ENCODE results near the gene HAPSTR1. TPM values are rescaled to one million over a fixed set of nuclear protein-coding genes. Genes with fewer than 3 reads are reported as not detected.

The HAPSTR1 gene
- total and polyA plus RNA-seq, 2 donors (not counting 3 experiments of a cell fraction or from before 2014, with no cell fraction given): 15.7 to 63.7 TPM

DNA sequence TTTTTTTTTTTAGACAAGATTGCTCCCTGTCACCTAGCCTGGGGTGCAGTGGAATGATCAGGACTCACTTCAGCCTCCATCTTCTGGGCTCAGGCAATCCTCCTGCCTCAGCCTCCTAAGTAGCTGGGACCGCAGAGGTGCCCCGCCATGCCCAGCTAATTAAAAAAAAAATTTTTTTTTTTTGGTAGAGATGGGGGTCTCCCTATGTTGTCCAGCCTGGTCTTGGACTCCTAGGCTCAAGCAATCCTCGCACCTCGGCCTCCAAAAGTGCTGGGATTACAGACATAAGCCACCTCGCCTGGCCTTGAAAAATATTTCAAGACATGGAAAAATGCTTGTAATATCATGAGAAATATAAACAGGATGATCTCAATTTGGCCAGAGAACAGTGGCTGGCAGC, 42.9 kb downstream of the HAPSTR1 start:
- no peaks in the 10 kb centered on the region for H3K79me2 ChIP-seq (ENCODE audit: control insufficient read depth, insufficient read depth, low read length)

More for the DNA sequence above, 42.9 kb downstream of the HAPSTR1 start:
- Histone ChIP-seq H3K9ac (replicated peaks; ENCODE audit: extremely low read depth, insufficient read depth, low read length) (no peak overlapping the region), H3K36me3 (ENCODE audit: control insufficient read depth in 2 of 2, extremely low read depth in 1 of 2, insufficient read depth in 2 of 2, low read length in 2 of 2) (no peaks in the 10 kb centered on the region), H3K4me1 (ENCODE audit: control insufficient read depth, extremely low read depth, insufficient read depth, low read length) (no peaks in the 10 kb centered on the region), H3K27ac (ENCODE audit: insufficient read depth, low read depth, low read length) (no peak overlapping the region), H2AFZ (ENCODE audit: low read depth, low read length) (no peak overlapping the region), H3K27me3 (ENCODE audit: control insufficient read depth in 2 of 2, insufficient read depth in 2 of 2, low read length in 2 of 2) (no peaks in the 10 kb centered on the region), H3K9me3 (replicated peaks; ENCODE audit: control insufficient read depth, insufficient read depth, low read length) (no peaks in the 10 kb centered on the region), H4K20me1 (replicated peaks; ENCODE audit: control insufficient read depth, extremely low read depth, insufficient read depth, low read length) (no peaks in the 10 kb centered on the region), H3K4me3 (replicated peaks in 1 of 3; ENCODE audit: insufficient read depth in 1 of 3, low read depth in 1 of 3, low read length in 3 of 3) (no peak overlapping the region), H3K9me1 (replicated peaks; ENCODE audit: control insufficient read depth, extremely low read depth, insufficient read depth, low read length) (no peaks in the 10 kb centered on the region), H3K4me2 (ENCODE audit: insufficient read depth, low read length) (no peak overlapping the region)
- ChIA-PET CTCF (interaction anchor here (0.6 to 2.7 kb wide), 26 partner anchors 15 to 1376 kb away, joined by 3 to 42 read pairs (median 6); partner anchors contain the start of genes CARHSP1, HAPSTR1, PMM2 and TMEM186), POLR2A (no interaction called here)
- FAIRE-seq (no peak), DNase-seq (ENCODE audit: low read depth, low spot score) (no peak)
- intact Hi-C loops (cut with micrococcal nuclease) (loop anchor here (1.0 to 10.0 kb wide), 4 partner anchors 127 to 340 kb away; partner anchors contain the start of genes PMM2 and TMEM186), dilution Hi-C loops (cut with MboI; ENCODE audit: extremely low pct_ligation_motif_present, low sequenced_read_pairs) (no loop called here)
- no TSS peak for BruUV-seq (replicated peaks)
- TF ChIP-seq POLR2A (IDR thresholded peaks at IDR 0.05; ENCODE audit: low read depth, low read length): no peak
- no peak for TF ChIP-seq CTCF (IDR thresholded peaks at IDR 0.05; ENCODE audit: extremely low read depth in 1 of 2, insufficient read depth in 1 of 2, low read depth in 1 of 2, low read length in 2 of 2)
- TF ChIP-seq POLR2AphosphoS5 (IDR thresholded peaks at IDR 0.05; ENCODE audit: insufficient read depth, low read depth, low read length): no peak
- TF ChIP-seq EZH2 (IDR thresholded peaks at IDR 0.05; ENCODE audit: borderline replicate concordance, low read depth, low read length, severe bottlenecking): no peak
- TF ChIP-seq GATA2 (IDR thresholded peaks at IDR 0.05; ENCODE audit: insufficient read depth, insufficient read length, low read depth, low read length): no peak
- no peak for TF ChIP-seq FOS (IDR thresholded peaks at IDR 0.05; ENCODE audit: borderline replicate concordance, insufficient read depth, low read length)
- no peak for TF ChIP-seq MYC (IDR thresholded peaks at IDR 0.05; ENCODE audit: low read depth, low read length)
- TF ChIP-seq, protein P1, sequence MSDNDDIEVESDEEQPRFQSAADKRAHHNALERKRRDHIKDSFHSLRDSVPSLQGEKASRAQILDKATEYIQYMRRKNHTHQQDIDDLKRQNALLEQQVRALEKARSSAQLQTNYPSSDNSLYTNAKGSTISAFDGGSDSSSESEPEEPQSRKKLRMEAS (IDR thresholded peaks at IDR 0.05; ENCODE audit: insufficient read depth, insufficient read length): no peak
- TF ChIP-seq JUN (IDR thresholded peaks at IDR 0.05; ENCODE audit: borderline replicate concordance, insufficient read depth, insufficient read length, low read depth): no peak
